Gastroesophageal sphincter (tissue), 4 donors: ENCODE results near the gene WDR46. TPM values are rescaled to one million over a fixed set of nuclear protein-coding genes. Genes with fewer than 3 reads are reported as not detected.
A peak's percentile ranks its signal among the peaks of the same experiment; 100 is the strongest.

ENCODE experiments used
- ATAC-seq: fragments of 150-250 bp; one replicate; pipeline ENCODE4 v1.9.1; 2016; ENCODE audit warnings: mild to moderate bottlenecking, moderate library complexity
- H3K27ac ChIP-seq, 4 donors: fragments of 200-600 bp; sonication (generic) in 3 of 4; 1 replicate in 3 of 4; 2 replicates in 1 of 4; pipeline ENCODE4 v1.5.1; 2016 to 2019
- H3K27me3 ChIP-seq: fragments of 200-600 bp; sonication (generic); one replicate; pipeline ENCODE4 v1.5.1; 2019
- H3K36me3 ChIP-seq, 2 donors: fragments of 200-600 bp; sonication (generic); one replicate each; pipeline ENCODE4 v1.5.1; 2019; ENCODE audit warnings: control low read depth in 1 of 2
- H3K4me1 ChIP-seq, 3 donors: fragments of 200-600 bp; sonication (generic); 1 replicate in 2 of 3; 2 replicates in 1 of 3; pipeline ENCODE4 v1.5.1; 2016 to 2019; ENCODE audit warnings: control low read depth in 2 of 3
- H3K4me3 ChIP-seq, 2 donors: fragments of 200-600 bp; sonication (generic); one replicate each; pipeline ENCODE4 v1.5.1; 2019; ENCODE audit warnings: mild to moderate bottlenecking in 1 of 2, moderate library complexity in 1 of 2
- H3K9me3 ChIP-seq, 3 donors: fragments of 200-600 bp; sonication (generic); one replicate each; pipeline ENCODE4 v1.5.1; 2017 to 2019; ENCODE audit warnings: control low read depth in 2 of 3
- CTCF ChIP-seq, 4 experiments: fragments of 200-600 bp in 2 of 4; fragments of 450-650 bp in 2 of 4; sonication (generic) in 1 of 4; IDR thresholded peaks; one replicate each; pipeline ENCODE4 v1.5.1; 2017 to 2019; ENCODE audit warnings: antibody characterized with exemption in 4 of 4, mild to moderate bottlenecking in 2 of 4, moderate library complexity in 2 of 4
- EP300 ChIP-seq: sonication (generic); formaldehyde crosslinking; IDR thresholded peaks from one replicate; pipeline ENCODE4 v1.6.1; 2017; ENCODE audit warnings: antibody characterized with exemption, mild to moderate bottlenecking
- POLR2A ChIP-seq, 2 donors: fragments of 450-650 bp; IDR thresholded peaks; one replicate each; pipeline ENCODE4 v1.6.1; 2017; ENCODE audit warnings: antibody characterized with exemption in 2 of 2, mild to moderate bottlenecking in 2 of 2, moderate library complexity in 1 of 2
- POLR2AphosphoS5 ChIP-seq: sonication (generic); formaldehyde crosslinking; IDR thresholded peaks from one replicate; pipeline ENCODE4 v1.6.1; 2017; ENCODE audit warnings: antibody characterized with exemption
- WGBS, 2 donors: methylation state at CpG; one replicate each; pipeline ENCODE4 v1.1.5; 2018; ENCODE audit warnings: low coverage in 1 of 2; 5-methylcytosine and 5-hydroxymethylcytosine counted together
- total RNA-seq, 4 donors: library from RNA; depleted of rRNA; stranded (reverse); fragments of >200 nt; gene quantifications; one replicate each; pipeline ENCODE4 v1.1.0, GENCODE V29; 2016

Gene WDR46
- total RNA-seq, 4 donors from 2014 or later, result 26.4 to 39.2 (median 35.6) TPM

- no peak for ATAC-seq
- H3K4me3 ChIP-seq, result no peak overlapping the region
- WGBS, 2 donors, result 35 to 46% methylated on average over 8 to 10 of the region's 10 CpGs
- no peak overlapping the region for H3K27ac ChIP-seq
- no peak for TF ChIP-seq POLR2A (IDR thresholded peaks at IDR 0.05)
- TF ChIP-seq POLR2AphosphoS5, result no peak
- TF ChIP-seq CTCF (IDR thresholded peaks at IDR 0.05), result no peak
- no peak for TF ChIP-seq EP300
- no peaks in the 10 kb centered on the region for H3K9me3 ChIP-seq
- peaks cover 0 to 43% (median 16%) of the 10 kb centered on the region in 3 donors for H3K4me1 ChIP-seq
- H3K36me3 ChIP-seq, result peaks cover 0 to 64% of the 10 kb centered on the region in 2 donors
- no peaks in the 10 kb centered on the region for H3K27me3 ChIP-seq
Measured at GRCh38 chr6:33294086-33294823, 5.2 kb upstream of the WDR46 start.

- Histone ChIP-seq H3K27me3 (no peaks in the 10 kb centered on the region), H3K4me3 (no peak overlapping the region), H3K4me1 (peaks cover 3 to 47% (median 21%) of the 10 kb centered on the region in 3 donors), H3K27ac (no peak overlapping the region), H3K36me3 (peaks cover 0 to 64% of the 10 kb centered on the region in 2 donors), H3K9me3 (no peaks in the 10 kb centered on the region)
- 20 to 75% methylated on average over 1 to 4 of the region's 16 CpGs for WGBS, 2 donors
- ATAC-seq, result no peak
- TF ChIP-seq EP300, result no peak
- TF ChIP-seq CTCF (IDR thresholded peaks at IDR 0.05), result no peak
- no peak for TF ChIP-seq POLR2AphosphoS5
- TF ChIP-seq POLR2A (IDR thresholded peaks at IDR 0.05), result no peak
Measured at GRCh38 chr6:33292996-33293682, 4.1 kb upstream of the WDR46 start.

DNA sequence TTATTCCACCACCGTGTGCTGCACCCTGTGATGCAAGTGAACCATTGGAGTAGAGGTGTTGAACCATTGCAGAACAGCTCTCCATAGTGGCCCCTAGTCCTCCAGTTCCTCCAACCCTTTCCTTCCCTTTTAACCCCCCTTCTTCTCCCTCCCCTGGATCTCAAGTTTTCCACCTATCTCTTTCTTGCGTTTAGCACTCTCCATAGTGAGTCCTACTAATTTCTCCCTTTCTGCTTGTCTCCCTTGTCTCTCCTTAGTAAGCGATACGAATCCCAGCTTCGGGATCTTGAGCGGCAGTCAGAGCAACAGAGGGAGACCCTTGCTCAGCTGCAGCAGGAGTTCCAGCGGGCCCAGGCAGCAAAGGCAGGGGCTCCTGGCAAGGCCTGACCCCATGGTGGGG lies 1.4 kb upstream of the WDR46 start:
- Histone ChIP-seq H3K36me3 (peaks cover 0 to 75% of the 10 kb centered on the region in 2 donors), H3K4me3 (peak overlapping the region in 1 of 2 donors; percentile 69), H3K9me3 (no peaks in the 10 kb centered on the region), H3K4me1 (peaks cover 3 to 35% (median 14%) of the 10 kb centered on the region in 3 donors), H3K27me3 (no peaks in the 10 kb centered on the region), H3K27ac (peak overlapping the region in 1 of 4 donors; percentile 86)
- 34% methylated on average over 2 of the region's 7 CpGs; no CpG with 5 or more reads in 1 of the 2 donors for WGBS, 2 donors
- TF ChIP-seq CTCF (IDR thresholded peaks at IDR 0.05) (no peak), POLR2A (IDR thresholded peaks at IDR 0.05) (no peak), POLR2AphosphoS5 (no peak), EP300 (no peak)
- no peak for ATAC-seq

GRCh38 chr6:33289784-33290315 lies 811 bp upstream of the WDR46 start:
- Histone ChIP-seq H3K27me3 (no peaks in the 10 kb centered on the region), H3K27ac (peak overlapping the region; percentile 15 to 86 (median 82)), H3K4me3 (peak overlapping the region; percentile 64 to 69), H3K36me3 (peaks cover 0 to 75% of the 10 kb centered on the region in 2 donors), H3K9me3 (no peaks in the 10 kb centered on the region), H3K4me1 (peaks cover 3 to 35% (median 14%) of the 10 kb centered on the region in 3 donors)
- ATAC-seq, result no peak
- 0% methylated on average over 4 of the region's 14 CpGs; no CpG with 5 or more reads in 1 of the 2 donors for whole genome bisulfite sequencing, 2 donors
- TF ChIP-seq POLR2A (IDR thresholded peaks at IDR 0.05) (no peak), CTCF (IDR thresholded peaks at IDR 0.05) (no peak), EP300 (no peak), POLR2AphosphoS5 (no peak)
